Endothelial cell of umbilical vein (primary cell): Measurements from ENCODE around the gene GSG1L.

Experiments used
- EZH2 ChIP-seq: IDR thresholded peaks from 2 replicates; pipeline ENCODE4 v1.6.1; 2012; ENCODE audit warnings: borderline replicate concordance, low read depth, mild to moderate bottlenecking, moderate library complexity, low read length, inconsistent platforms; ENCODE audit not compliant: severe bottlenecking
- FOS ChIP-seq: IDR thresholded peaks from 2 replicates; pipeline ENCODE4 v1.6.1; 2011; ENCODE audit warnings: mild to moderate bottlenecking, low read length, moderate library complexity, borderline replicate concordance; ENCODE audit not compliant: insufficient read depth
- JUN ChIP-seq: IDR thresholded peaks from 2 replicates; pipeline ENCODE4 v1.6.1; 2011; ENCODE audit warnings: borderline replicate concordance, low read depth; ENCODE audit not compliant: insufficient read length, insufficient read depth
- MYC ChIP-seq: IDR thresholded peaks from one replicate; pipeline ENCODE4 v1.6.1; 2011; ENCODE audit warnings: mild to moderate bottlenecking, low read depth, low read length
- POLR2A ChIP-seq: IDR thresholded peaks from 2 replicates; pipeline ENCODE4 v1.6.1; 2012; ENCODE audit warnings: low read depth, mild to moderate bottlenecking, control low read depth, low read length
- POLR2AphosphoS5 ChIP-seq: IDR thresholded peaks from 2 replicates; pipeline ENCODE4 v1.6.1; 2012; ENCODE audit warnings: low read depth, mild to moderate bottlenecking, control low read depth, low read length, moderate library complexity; ENCODE audit not compliant: insufficient read depth
- TF ChIP-seq, protein P1 (sequence below), 2 donors: IDR thresholded peaks; 1 replicate in 1 of 2; 2 replicates in 1 of 2; pipeline ENCODE4 v1.5.1; 2011; ENCODE audit warnings: low read length in 2 of 2, mild to moderate bottlenecking in 2 of 2, moderate library complexity in 2 of 2, control low read depth in 1 of 2, inconsistent platforms in 1 of 2, low read depth in 1 of 2; ENCODE audit not compliant: insufficient read depth in 1 of 2; ENCODE audit errors: extremely low read depth in 1 of 2
- TF ChIP-seq, protein P2 (sequence below): IDR thresholded peaks from 2 replicates; pipeline ENCODE4 v1.6.1; 2011; ENCODE audit not compliant: insufficient read depth, insufficient read length

DNA sequence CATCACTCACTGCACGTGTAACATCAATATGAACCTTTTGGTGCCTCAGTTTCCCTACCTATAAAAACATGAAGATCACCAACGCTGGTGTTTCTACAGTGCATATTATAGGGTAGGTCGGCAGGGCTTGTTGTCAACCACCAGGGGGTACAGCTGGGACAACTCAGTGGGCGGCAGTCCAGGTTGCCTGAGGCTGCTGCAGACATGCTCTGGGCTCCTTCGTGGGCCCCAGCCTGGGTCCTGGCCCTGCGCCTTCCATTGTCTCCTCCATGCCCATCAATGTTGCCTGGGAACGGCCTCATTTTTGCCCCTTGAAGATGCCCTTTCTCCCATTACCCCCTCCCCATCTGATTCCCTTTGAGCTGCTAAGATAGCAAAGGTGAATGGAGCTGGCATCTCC is 89.8 kb downstream of the GSG1L start:
- no peak for TF ChIP-seq POLR2AphosphoS5
- TF ChIP-seq, protein P1, sequence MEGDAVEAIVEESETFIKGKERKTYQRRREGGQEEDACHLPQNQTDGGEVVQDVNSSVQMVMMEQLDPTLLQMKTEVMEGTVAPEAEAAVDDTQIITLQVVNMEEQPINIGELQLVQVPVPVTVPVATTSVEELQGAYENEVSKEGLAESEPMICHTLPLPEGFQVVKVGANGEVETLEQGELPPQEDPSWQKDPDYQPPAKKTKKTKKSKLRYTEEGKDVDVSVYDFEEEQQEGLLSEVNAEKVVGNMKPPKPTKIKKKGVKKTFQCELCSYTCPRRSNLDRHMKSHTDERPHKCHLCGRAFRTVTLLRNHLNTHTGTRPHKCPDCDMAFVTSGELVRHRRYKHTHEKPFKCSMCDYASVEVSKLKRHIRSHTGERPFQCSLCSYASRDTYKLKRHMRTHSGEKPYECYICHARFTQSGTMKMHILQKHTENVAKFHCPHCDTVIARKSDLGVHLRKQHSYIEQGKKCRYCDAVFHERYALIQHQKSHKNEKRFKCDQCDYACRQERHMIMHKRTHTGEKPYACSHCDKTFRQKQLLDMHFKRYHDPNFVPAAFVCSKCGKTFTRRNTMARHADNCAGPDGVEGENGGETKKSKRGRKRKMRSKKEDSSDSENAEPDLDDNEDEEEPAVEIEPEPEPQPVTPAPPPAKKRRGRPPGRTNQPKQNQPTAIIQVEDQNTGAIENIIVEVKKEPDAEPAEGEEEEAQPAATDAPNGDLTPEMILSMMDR (IDR thresholded peaks at IDR 0.05; ENCODE audit: extremely low read depth in 1 of 2, insufficient read depth in 1 of 2, low read depth in 1 of 2, low read length in 2 of 2) = no peak
- no peak for TF ChIP-seq EZH2
- TF ChIP-seq POLR2A = no peak
- TF ChIP-seq, protein P2, sequence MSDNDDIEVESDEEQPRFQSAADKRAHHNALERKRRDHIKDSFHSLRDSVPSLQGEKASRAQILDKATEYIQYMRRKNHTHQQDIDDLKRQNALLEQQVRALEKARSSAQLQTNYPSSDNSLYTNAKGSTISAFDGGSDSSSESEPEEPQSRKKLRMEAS = no peak
- no peak for TF ChIP-seq MYC
- no peak for TF ChIP-seq FOS
- TF ChIP-seq JUN = no peak
